ENCODE results near the gene OSBPL10.

OSBPL10 gene

GRCh38 chr3:31648286-31648968 is 332.6 kb downstream of the OSBPL10 start:
- DNase-seq = no peak

- DNase-seq = no peak
Observed at GRCh38 chr3:31645256-31645655, 335.8 kb downstream of the OSBPL10 start.

- no peak for DNase-seq
Observed at GRCh38 chr3:31639828-31640227, 341.2 kb downstream of the OSBPL10 start.

- no peak for DNase-seq
Observed at GRCh38 chr3:31636694-31637442, 344.2 kb downstream of the OSBPL10 start.

- DNase-seq = no peak
Observed at GRCh38 chr3:31636049-31636448, 345.0 kb downstream of the OSBPL10 start.

GRCh38 chr3:31635545-31635944 is 345.5 kb downstream of the OSBPL10 start:
- DNase-seq = no peak

- peak; percentile 75 for DNase-seq
Observed at GRCh38 chr3:31634476-31634875, 346.6 kb downstream of the OSBPL10 start.

GRCh38 chr3:31629054-31629453 is 352.0 kb downstream of the OSBPL10 start:
- DNase-seq = no peak

GRCh38 chr3:31625358-31625757 is 355.7 kb downstream of the OSBPL10 start:
- no peak for DNase-seq

- DNase-seq = no peak
Observed at GRCh38 chr3:31624083-31624709, 356.9 kb downstream of the OSBPL10 start.

- no peak for DNase-seq
Observed at GRCh38 chr3:31622636-31623288, 358.3 kb downstream of the OSBPL10 start.

- DNase-seq = no peak
Observed at GRCh38 chr3:31621314-31621713, 359.7 kb downstream of the OSBPL10 start.

GRCh38 chr3:31620656-31621055 is 360.4 kb downstream of the OSBPL10 start:
- no peak for DNase-seq

- no peak for DNase-seq
Observed at GRCh38 chr3:31616711-31617110, 364.4 kb downstream of the OSBPL10 start.

- no peak for DNase-seq
Observed at GRCh38 chr3:31615071-31615875, 365.8 kb downstream of the OSBPL10 start.

GRCh38 chr3:31614162-31614921 is 366.7 kb downstream of the OSBPL10 start:
- no peak for DNase-seq

- no peak for DNase-seq
Observed at GRCh38 chr3:31613654-31614053, 367.4 kb downstream of the OSBPL10 start.

- DNase-seq = no peak
Observed at GRCh38 chr3:31613177-31613576, 367.9 kb downstream of the OSBPL10 start.
